Measurements from ENCODE around the gene WDR7.

The WDR7 gene

GRCh38 chr18:56639104-56639381 lies 12.1 kb upstream of the WDR7 start:
- TF ChIP-seq NFIC (IDR thresholded peaks at IDR 0.05), result no peak
- TF ChIP-seq EP300 (IDR thresholded peaks at IDR 0.05; ENCODE audit: borderline replicate concordance), result no peak
- no peak for TF ChIP-seq YY1 (IDR thresholded peaks at IDR 0.05; ENCODE audit: low read depth)
- no peak for TF ChIP-seq FOXM1 (IDR thresholded peaks at IDR 0.05; ENCODE audit: borderline replicate concordance, low read depth)
- no peak for TF ChIP-seq CEBPB (IDR thresholded peaks at IDR 0.05)
- no peak for TF ChIP-seq ZBTB7A (IDR thresholded peaks at IDR 0.05; ENCODE audit: low read depth)
- no peak for TF ChIP-seq REST (IDR thresholded peaks at IDR 0.05; ENCODE audit: low read depth)
- TF ChIP-seq USF1 (IDR thresholded peaks at IDR 0.05), result no peak
- TF ChIP-seq TAF1 (IDR thresholded peaks at IDR 0.05; ENCODE audit: low read depth), result no peak
- no peak for TF ChIP-seq RAD21 (IDR thresholded peaks at IDR 0.05; ENCODE audit: low read depth)
- no peak for TF ChIP-seq EGR1 (IDR thresholded peaks at IDR 0.05)
- TF ChIP-seq CREB1 (IDR thresholded peaks at IDR 0.05; ENCODE audit: low read depth), result no peak

GRCh38 chr18:56639571-56639970 lies 11.6 kb upstream of the WDR7 start:
- TF ChIP-seq CEBPB (IDR thresholded peaks at IDR 0.05) (no peak), TEAD4 (IDR thresholded peaks at IDR 0.05) (no peak), ZBTB7A (IDR thresholded peaks at IDR 0.05; ENCODE audit: low read depth) (no peak), TAF1 (IDR thresholded peaks at IDR 0.05; ENCODE audit: low read depth) (no peak)

GRCh38 chr18:56641714-56642337 lies 9.3 kb upstream of the WDR7 start:
- no peak for TF ChIP-seq USF1 (IDR thresholded peaks at IDR 0.05)
- TF ChIP-seq TEAD4 (IDR thresholded peaks at IDR 0.05), result no peak
- TF ChIP-seq REST (IDR thresholded peaks at IDR 0.05; ENCODE audit: low read depth), result no peak
- no peak for TF ChIP-seq EP300 (IDR thresholded peaks at IDR 0.05; ENCODE audit: borderline replicate concordance)
- TF ChIP-seq TAF1 (IDR thresholded peaks at IDR 0.05; ENCODE audit: low read depth), result no peak
- no peak for TF ChIP-seq FOXM1 (IDR thresholded peaks at IDR 0.05; ENCODE audit: borderline replicate concordance, low read depth)
- TF ChIP-seq TCF12 (IDR thresholded peaks at IDR 0.05; ENCODE audit: low read depth), result no peak
- no peak for TF ChIP-seq ZBTB7A (IDR thresholded peaks at IDR 0.05; ENCODE audit: low read depth)
- TF ChIP-seq MAX (IDR thresholded peaks at IDR 0.05), result no peak
- TF ChIP-seq CEBPB (IDR thresholded peaks at IDR 0.05), result no peak
- no peak for TF ChIP-seq CREB1 (IDR thresholded peaks at IDR 0.05; ENCODE audit: low read depth)
- no peak for TF ChIP-seq NFIC (IDR thresholded peaks at IDR 0.05)

GRCh38 chr18:56643381-56643780 lies 7.8 kb upstream of the WDR7 start:
- no peak for TF ChIP-seq USF1 (IDR thresholded peaks at IDR 0.05)
- no peak for TF ChIP-seq CEBPB (IDR thresholded peaks at IDR 0.05)
- no peak for TF ChIP-seq FOXM1 (IDR thresholded peaks at IDR 0.05; ENCODE audit: borderline replicate concordance, low read depth)
- no peak for TF ChIP-seq RAD21 (IDR thresholded peaks at IDR 0.05; ENCODE audit: low read depth)
- no peak for TF ChIP-seq MAX (IDR thresholded peaks at IDR 0.05)
- no peak for TF ChIP-seq TCF12 (IDR thresholded peaks at IDR 0.05; ENCODE audit: low read depth)
- TF ChIP-seq REST (IDR thresholded peaks at IDR 0.05; ENCODE audit: low read depth), result no peak
- no peak for TF ChIP-seq TEAD4 (IDR thresholded peaks at IDR 0.05)
- TF ChIP-seq YY1 (IDR thresholded peaks at IDR 0.05; ENCODE audit: low read depth), result no peak
- no peak for TF ChIP-seq ZBTB7A (IDR thresholded peaks at IDR 0.05; ENCODE audit: low read depth)
- no peak for TF ChIP-seq NFIC (IDR thresholded peaks at IDR 0.05)
- TF ChIP-seq CREB1 (IDR thresholded peaks at IDR 0.05; ENCODE audit: low read depth), result no peak
- no peak for TF ChIP-seq EGR1 (IDR thresholded peaks at IDR 0.05)
- TF ChIP-seq TAF1 (IDR thresholded peaks at IDR 0.05; ENCODE audit: low read depth), result no peak
